Ovary (tissue), 3 donors: ENCODE data around the gene FAM53A.

Source experiments
- CTCF ChIP-seq, 3 donors: fragments of 450-650 bp in 2 of 3; fragments of 200-600 bp in 1 of 3; IDR thresholded peaks; one replicate each; pipeline versions ENCODE4 v1.5.1 to v1.8.0; 2016 to 2022; ENCODE audit warnings: antibody characterized with exemption in 3 of 3, mild to moderate bottlenecking in 1 of 3
- EP300 ChIP-seq: sonication (generic); formaldehyde crosslinking; IDR thresholded peaks from one replicate; pipeline ENCODE4 v1.6.1; 2017; ENCODE audit warnings: antibody characterized with exemption
- POLR2A ChIP-seq: fragments of 450-650 bp; IDR thresholded peaks from one replicate; pipeline ENCODE4 v1.6.1; 2017; ENCODE audit warnings: antibody characterized with exemption, mild to moderate bottlenecking, moderate library complexity
- donor health status: DM: no; HTN: no; CAD: no.

GRCh38 chr4:1622238-1622637, 61.9 kb downstream of the FAM53A start:
- no peak for TF ChIP-seq CTCF (IDR thresholded peaks at IDR 0.05)
- no peak for TF ChIP-seq POLR2A
- no peak for TF ChIP-seq EP300
